Measurements from ENCODE around the gene TAGLN2. TPM values are rescaled to one million over a fixed set of nuclear protein-coding genes. Genes with fewer than 3 reads are reported as not detected.

The TAGLN2 gene
- total RNA-seq, 1 donor from 2014 or later, result 138 TPM

DNA sequence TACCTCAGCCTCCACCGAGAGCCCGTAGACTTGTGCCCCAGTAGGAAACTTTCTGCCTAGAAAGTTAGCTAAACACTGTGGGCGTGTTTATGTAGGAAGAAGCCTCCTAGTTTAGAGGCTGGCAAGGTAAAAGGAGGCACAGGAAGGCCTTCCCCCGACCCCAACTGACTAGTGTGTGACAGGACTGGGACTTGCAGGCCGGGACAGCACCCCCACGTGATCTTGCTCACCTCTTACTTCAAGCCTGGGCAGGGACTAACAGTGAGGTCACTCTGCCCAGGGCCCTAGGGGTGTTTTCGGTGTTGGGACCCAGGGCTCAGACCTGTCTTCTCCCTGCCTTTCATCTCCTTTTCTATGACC, 392 bp upstream of the TAGLN2 start:
- peak overlapping the region; percentile 94 for H3K4me3 Mint-ChIP-seq
- H3K36me3 Mint-ChIP-seq, result peaks cover 5% of the 10 kb centered on the region
- no peaks in the 10 kb centered on the region for H3K9me3 Mint-ChIP-seq
- no peak for DNase-seq (ENCODE audit: extremely low spot score, unreplicated experiment)
- H3K4me1 Mint-ChIP-seq (ENCODE audit: unreplicated experiment), result peaks cover 33% of the 10 kb centered on the region
- no peaks in the 10 kb centered on the region for H3K27me3 Mint-ChIP-seq
- TF ChIP-seq, protein P1, sequence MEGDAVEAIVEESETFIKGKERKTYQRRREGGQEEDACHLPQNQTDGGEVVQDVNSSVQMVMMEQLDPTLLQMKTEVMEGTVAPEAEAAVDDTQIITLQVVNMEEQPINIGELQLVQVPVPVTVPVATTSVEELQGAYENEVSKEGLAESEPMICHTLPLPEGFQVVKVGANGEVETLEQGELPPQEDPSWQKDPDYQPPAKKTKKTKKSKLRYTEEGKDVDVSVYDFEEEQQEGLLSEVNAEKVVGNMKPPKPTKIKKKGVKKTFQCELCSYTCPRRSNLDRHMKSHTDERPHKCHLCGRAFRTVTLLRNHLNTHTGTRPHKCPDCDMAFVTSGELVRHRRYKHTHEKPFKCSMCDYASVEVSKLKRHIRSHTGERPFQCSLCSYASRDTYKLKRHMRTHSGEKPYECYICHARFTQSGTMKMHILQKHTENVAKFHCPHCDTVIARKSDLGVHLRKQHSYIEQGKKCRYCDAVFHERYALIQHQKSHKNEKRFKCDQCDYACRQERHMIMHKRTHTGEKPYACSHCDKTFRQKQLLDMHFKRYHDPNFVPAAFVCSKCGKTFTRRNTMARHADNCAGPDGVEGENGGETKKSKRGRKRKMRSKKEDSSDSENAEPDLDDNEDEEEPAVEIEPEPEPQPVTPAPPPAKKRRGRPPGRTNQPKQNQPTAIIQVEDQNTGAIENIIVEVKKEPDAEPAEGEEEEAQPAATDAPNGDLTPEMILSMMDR (conservative IDR thresholded peaks at IDR 0.05), result no peak
- H3K27ac Mint-ChIP-seq, result peak overlapping the region; percentile 88

DNA sequence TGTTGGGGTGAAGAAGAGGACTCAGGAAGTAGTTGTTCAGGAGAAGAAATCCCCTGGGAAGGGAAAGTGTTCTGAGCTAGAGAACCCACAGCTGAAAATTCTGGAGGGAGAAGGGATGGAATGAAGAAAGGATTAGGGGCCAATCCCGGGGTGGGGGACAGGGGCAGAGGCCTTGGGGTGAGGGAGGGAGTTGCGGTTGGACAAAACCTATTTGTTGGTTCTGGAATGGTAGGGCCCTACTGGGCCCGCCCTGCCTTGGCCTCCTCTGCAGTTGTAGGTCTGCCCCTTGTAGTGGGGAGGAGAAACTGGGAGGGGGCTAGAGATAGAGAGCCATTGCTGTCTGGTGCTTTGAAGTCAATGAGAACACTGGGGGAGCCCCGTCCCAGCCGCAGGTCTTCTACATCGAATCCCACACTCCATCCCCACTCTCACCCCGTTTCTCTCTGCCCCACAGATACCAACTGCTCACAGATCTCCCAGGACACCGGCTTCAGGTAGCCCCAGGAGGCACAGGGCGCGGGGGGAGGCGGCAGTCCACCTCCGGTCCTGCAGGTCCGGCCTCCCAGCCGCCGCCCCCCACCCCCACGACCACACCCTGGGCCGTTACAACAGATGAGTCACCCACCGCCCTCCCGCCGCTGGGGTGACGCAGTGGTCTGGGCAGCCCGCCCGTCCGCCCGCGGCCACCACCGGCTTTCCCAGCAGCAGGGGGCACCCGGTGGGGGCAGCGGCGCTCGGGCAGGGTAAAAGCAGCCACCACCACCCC, 1.1 kb downstream of the TAGLN2 start:
- Mint-ChIP-seq H3K9me3 (no peaks in the 10 kb centered on the region), H3K4me1 (ENCODE audit: unreplicated experiment) (peaks cover 33% of the 10 kb centered on the region), H3K27ac (peak overlapping the region; percentile 96)

DNA sequence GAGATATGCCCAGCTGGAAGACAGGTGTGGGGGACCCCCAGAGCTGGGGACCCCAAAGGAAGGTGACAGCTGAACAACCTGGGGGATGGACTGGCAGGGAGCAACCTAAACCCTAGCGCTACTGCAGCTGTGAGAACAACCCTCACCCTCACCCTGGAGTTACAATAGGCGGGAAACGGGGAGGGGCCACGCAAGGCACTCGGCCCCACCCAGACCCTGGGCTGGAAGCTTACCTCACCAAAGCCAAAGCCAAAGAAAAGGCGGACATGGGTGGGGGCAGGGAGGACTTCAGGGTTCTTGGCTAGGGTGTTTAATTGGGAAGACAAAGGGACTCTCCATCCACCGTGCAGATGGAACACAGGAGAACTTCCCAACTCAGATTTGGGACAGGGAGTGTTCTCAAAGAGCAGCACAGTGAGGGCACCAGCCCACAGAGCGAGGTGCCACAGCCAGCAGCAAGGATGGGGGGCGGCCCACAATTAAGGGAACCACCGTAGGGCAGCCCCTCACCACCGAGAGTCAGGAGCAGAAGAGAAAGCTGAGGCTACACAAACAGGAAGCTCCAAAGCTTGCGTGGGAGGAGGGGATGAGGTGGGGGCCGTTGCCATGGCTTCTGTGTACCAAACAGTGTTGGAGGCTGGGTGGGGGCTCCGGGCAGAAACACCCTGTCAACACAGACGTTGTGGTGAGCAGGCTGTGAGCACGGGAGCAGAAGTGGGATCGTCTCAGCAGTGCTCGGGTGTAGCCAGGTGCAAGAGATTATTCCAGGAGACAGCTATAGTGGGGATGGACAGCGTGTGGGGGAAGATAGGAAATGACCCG, 1.9 kb downstream of the TAGLN2 start:
- H3K4me3 Mint-ChIP-seq, result peak overlapping the region; percentile 94
- TF ChIP-seq, protein P1 (conservative IDR thresholded peaks at IDR 0.05), result no peak
- H3K27ac Mint-ChIP-seq, result peak overlapping the region; percentile 96
- H3K36me3 Mint-ChIP-seq, result peaks cover 3% of the 10 kb centered on the region
- no peaks in the 10 kb centered on the region for H3K27me3 Mint-ChIP-seq
- H3K9me3 Mint-ChIP-seq, result no peaks in the 10 kb centered on the region
- no peak for DNase-seq (ENCODE audit: extremely low spot score, unreplicated experiment)
- peaks cover 34% of the 10 kb centered on the region for H3K4me1 Mint-ChIP-seq (ENCODE audit: unreplicated experiment)

More for the DNA sequence above, 1.1 kb downstream of the TAGLN2 start:
- no peak for DNase-seq (ENCODE audit: extremely low spot score, unreplicated experiment)
- H3K4me3 Mint-ChIP-seq, result peak overlapping the region; percentile 94
- H3K27me3 Mint-ChIP-seq, result no peaks in the 10 kb centered on the region
- TF ChIP-seq, protein P1 (conservative IDR thresholded peaks at IDR 0.05), result no peak
- H3K36me3 Mint-ChIP-seq, result peaks cover 7% of the 10 kb centered on the region

DNA sequence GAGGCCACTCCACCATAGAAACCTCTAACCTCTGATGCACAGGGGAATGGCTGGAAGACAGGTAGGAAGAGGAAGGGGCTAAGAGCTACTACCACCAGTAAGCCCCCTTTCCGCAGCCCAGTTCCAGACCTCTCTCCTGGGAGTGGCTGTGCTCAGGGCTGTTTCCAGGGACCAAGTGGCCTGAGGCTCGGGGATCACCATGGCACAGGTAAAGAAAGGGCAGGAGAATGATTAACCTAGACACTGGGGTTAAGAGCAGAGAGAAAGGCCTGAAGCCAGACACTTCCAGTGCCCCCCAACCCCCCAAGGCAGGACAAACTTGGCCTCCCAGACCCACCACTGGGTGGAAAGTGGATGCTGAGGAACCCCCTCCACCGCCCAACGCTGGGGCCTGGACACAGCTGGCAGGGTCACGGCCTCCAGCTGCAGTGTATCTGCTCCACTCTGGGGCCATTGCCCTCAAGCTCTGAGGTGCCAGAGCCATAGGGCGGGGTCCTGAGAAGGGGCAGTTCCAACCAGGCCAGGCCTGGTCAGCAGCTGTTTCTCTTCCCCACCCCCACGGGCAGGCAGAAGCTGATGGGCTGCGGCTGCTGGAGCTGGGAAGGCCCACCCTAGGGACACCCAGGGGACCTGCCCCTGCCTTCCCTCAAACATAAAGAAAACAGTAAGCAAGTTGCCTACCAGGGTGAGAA, 2.6 kb downstream of the TAGLN2 start:
- TF ChIP-seq, protein P1 (conservative IDR thresholded peaks at IDR 0.05), result no peak
- peak overlapping the region; percentile 94 for H3K4me3 Mint-ChIP-seq
- DNase-seq (ENCODE audit: extremely low spot score, unreplicated experiment), result no peak
- H3K27me3 Mint-ChIP-seq, result no peaks in the 10 kb centered on the region
- no peaks in the 10 kb centered on the region for H3K9me3 Mint-ChIP-seq
- H3K4me1 Mint-ChIP-seq (ENCODE audit: unreplicated experiment), result peaks cover 41% of the 10 kb centered on the region
- peak overlapping the region; percentile 96 for H3K27ac Mint-ChIP-seq
- H3K36me3 Mint-ChIP-seq, result peaks cover 5% of the 10 kb centered on the region

DNA sequence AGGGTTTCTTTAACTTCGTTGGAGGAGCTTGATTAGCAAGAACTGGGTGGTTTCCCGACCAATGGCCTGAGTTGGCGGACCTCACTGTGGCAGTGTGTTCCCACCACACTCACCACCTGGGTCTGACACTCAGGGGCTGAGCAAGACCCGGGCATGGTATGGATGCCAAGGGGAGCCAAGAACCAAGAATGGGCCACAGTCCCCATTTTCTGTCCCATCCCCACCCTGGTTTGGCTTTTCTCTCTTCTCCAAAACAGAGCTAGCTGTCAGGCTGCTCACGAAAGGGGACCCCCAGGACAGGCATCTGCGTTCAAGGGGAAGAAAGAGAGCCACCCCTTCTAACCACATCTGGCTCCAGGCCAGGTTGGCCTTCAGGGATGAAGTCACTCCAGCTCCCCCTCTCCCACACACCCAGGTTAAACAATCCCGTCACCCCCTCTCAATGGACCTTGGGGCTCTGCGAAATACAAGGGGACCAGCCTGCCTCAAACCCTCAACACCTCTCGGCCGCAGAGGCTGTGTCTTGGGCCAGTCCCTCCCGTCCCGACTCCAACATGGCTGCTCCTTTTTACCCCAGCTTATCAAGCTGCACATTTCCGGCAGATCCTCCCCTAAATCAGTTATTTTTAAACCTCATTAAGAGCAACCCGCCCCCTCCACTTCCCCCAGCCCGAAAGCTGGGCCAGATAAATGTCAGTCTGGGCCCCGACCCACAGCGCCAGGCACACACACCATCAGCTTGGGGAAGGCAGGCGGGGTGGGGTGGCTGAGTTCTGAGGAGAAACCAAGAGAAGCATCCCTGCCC, 3.4 kb downstream of the TAGLN2 start:
- DNase-seq (ENCODE audit: extremely low spot score, unreplicated experiment), result no peak
- TF ChIP-seq, protein P1 (conservative IDR thresholded peaks at IDR 0.05), result no peak
- Mint-ChIP-seq H3K9me3 (no peaks in the 10 kb centered on the region), H3K4me3 (peak overlapping the region; percentile 94), H3K4me1 (ENCODE audit: unreplicated experiment) (peaks cover 45% of the 10 kb centered on the region), H3K27me3 (no peaks in the 10 kb centered on the region), H3K27ac (peak overlapping the region; percentile 65), H3K36me3 (peaks cover 8% of the 10 kb centered on the region)
